ENCODE data around the gene TSPAN4.

The TSPAN4 gene

GRCh38 chr11:909406-909805 is 66.8 kb downstream of the TSPAN4 start:
- no peak for DNase-seq (ENCODE audit: low read depth, low spot score)

DNA sequence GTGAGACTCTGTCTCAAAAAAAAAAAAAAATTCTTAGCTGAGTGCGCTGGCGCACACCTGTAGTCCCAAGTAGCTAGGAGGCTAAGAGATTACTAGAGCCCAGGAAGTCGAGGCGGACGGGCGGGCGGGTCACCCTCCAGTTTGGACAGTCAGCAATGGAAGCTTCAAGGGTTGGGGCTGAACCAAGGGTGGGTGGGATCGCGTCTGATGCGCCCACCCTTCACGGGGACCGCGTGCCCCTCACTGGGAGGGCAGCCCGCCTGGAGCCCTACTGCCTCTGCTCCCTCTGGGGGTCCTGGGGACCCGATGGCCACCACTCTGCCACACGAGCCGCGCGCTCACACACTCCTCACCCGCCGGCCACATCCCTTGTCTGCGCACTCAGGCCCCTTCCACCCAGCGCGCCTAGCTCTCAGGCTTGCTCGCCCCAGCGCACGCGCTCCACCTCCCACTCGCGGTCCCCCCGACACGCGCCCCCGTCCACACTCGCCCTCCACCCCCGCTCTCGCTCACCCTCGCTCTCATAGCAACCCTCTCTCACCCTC is 67.5 kb downstream of the TSPAN4 start:
- no peak for DNase-seq (ENCODE audit: low read depth, low spot score)

DNA sequence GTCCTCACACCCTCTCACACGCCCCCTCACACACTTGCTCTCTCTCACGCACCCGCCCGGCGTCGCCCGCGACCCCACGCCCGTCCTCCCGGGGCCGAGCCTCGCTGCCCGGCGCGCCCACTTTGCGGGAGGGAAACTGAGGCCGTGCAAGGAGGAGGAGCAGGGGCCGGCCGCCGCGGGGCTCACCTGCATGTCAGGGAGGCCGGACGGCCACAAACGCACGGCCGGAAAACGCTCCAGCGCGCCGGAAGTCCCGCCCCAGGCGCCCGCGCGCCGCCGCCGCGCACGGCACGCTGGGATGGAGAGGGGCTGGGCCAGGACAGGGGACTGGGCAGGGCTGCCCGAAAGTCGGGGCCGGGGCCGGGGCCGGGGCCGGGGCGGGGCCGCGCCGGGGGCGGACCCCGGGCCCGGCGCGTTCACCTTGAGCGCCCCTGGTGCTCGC is 68.0 kb downstream of the TSPAN4 start, which contains the start of gene CHID1:
TSS of gene CHID1 (minus strand) at position 222 of the 442 bp plus-strand sequence. CDS start 5,994 bp downstream, outside the sequence.
- no peak for DNase-seq (ENCODE audit: low read depth, low spot score)

DNA sequence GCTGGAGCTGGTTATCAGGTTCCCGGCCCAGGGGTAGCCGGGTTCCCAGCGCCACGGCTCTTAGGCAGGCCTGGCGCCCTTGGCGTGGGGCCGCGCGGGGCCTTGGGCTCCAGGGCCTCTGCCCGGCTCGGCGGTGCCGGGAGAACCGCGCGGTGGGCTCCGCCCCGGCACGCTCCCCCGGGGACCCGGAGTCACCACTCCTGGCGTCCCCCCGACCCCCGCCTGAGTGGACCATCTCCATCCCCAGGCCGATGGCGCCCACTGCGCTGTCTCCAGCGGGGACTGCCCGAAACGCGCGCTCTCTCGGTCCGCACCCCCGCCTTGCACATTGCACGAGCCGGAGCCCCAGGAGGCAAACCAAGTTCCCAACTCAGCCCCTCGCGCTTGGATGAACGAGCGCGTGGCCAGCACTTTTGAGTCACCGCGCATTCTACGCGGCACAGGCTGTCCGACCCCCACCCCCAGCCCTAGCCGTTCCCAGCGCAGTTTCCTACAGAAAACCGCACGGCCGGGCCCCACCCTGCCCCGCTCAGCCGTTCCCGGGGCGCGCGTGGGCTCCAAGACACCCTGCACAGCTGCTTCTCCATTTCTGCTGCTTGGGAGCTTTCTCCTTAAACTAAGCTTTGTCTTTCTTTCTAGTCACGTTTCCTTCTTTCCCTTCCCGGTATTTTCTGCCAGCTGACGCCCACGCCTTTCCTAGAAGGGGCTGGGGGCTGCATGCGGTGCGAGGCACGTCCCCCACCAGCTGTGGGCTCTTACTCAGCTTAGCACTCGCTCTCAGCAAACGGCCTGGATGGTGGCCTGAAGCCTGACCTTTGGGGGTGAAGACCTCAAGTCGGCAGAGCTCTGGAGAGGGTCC is 68.6 kb downstream of the TSPAN4 start:
- DNase-seq (ENCODE audit: low read depth, low spot score), result no peak

DNA sequence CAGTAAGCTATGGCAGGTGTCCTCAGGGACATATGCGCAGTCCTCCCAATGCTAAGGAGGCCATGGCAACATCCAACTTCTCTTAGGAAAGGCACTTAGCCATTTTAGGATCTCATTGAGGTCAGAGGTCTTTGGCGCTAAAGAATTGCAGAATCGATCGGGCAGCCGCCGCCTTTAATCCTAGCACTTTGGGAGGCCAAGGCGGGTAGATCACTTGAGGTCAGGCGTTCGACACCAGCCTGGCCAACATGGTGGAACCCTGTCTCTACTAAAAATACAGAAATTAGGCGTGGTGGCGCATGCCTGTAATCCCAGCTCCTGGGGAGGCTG is 69.2 kb downstream of the TSPAN4 start:
- no peak for DNase-seq (ENCODE audit: low read depth, low spot score)

DNA sequence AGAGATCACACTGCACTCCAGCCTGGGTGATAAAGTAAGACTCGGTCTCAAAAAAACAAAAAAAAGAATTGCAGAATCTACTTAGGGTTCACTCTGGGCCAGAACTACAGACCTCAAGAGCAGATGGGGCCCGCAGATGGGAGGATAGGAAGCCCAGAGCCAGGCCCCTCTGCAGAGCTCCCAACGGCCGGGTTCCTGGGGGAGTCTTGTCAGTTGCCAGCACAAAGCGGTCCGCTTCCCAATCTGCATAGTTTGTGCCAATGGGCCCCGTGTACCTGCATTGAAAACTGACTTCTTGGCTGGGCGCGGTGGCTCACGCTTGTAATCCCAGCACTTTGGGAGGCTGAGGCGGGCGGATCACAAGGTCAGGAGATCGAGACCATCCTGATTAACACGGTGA is 69.6 kb downstream of the TSPAN4 start:
- no peak for DNase-seq (ENCODE audit: low read depth, low spot score)

GRCh38 chr11:913043-913442 is 70.4 kb downstream of the TSPAN4 start:
- DNase-seq (ENCODE audit: low read depth, low spot score), result no peak

DNA sequence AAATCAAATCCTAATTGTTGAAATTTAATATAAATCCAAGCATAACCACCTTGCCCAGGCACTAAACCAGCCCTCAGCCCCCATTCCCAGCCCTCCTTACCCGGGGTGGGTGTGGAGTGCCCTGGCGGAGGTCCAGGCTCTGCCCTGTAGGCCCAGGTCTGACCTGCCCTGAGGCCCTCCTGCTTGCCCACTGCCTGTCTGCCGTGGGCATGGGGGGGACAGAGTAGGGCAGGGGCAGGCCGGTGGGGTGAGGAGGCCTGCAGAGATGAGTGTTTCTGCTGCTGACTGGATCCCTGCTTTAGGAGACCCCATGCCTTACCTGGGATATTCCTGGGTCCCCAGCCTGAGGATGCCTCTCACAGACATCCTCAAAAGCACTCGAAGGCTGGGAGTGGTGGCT is 71.6 kb downstream of the TSPAN4 start:
- no peak for DNase-seq (ENCODE audit: low read depth, low spot score)

- no peak for DNase-seq (ENCODE audit: low read depth, low spot score)
These were observed 72.3 kb downstream of the TSPAN4 start for GRCh38 chr11:914747-915501.
